HL-60/S4 treated with phorbol 12-myristate 13-acetate at 8.2 ng/mL for 4 days and 3 days (cell line): ENCODE data around the gene MYF6.

Experiments
- in situ Hi-C: fragments of 300-500 bp; cut with MboI; formaldehyde crosslinking; loops from 2 replicates; pipeline ENCODE4 v1.15.0; 2022; ENCODE audit warnings: low sequenced_read_pairs

MYF6 gene

DNA sequence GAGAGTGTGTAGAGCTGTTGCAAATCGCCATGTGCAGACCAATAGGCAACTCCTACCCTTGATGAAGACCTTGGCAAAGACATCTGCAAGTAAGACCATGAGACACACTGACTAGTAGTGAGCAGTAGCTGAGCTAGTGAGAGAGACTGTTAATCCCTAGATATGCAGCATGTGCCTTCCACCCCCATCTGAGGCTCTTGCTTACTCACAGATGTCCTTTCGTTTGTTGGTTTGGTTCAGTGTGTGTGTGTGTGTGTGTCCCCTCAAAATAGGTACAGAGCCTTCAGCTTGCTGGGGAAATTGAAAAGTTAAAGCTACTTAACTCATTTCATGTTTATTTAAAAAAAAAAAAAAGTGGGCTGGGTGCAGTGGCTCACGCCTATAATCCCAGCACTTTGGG is 46.8 kb downstream of the MYF6 start:
- in situ Hi-C loops, result no loop called here

DNA sequence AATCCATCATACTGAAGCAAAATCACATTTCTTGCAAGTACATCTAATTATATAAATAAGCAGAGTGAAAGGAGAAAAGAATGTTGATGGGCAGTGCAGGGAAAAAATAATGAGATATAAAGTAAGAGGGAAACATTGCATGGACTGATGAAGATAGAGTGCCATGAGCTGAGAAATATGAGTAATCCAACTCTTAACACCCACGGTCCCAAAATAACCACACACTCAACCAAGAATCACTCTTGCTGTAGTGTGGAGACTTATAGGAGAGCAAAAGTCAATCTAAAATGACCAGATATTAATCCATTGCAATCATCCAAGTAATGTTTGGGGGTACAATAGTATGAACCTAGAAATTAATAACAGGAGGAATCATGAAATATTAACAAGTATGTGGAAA is 49.4 kb downstream of the MYF6 start:
- in situ Hi-C loops, result no loop called here
